A172 (cell line): Measurements from ENCODE around the gene LTC4S. TPM values are rescaled to one million over a fixed set of nuclear protein-coding genes. Genes with fewer than 3 reads are reported as not detected.
"Not testable (repeated sequence)": the region's sequence is repeated elsewhere in the genome, so short reads cannot be mapped to it uniquely, and the experiment has no call there.

Experiments used
- DNase-seq: peaks from one replicate; pipeline ENCODE4 v3.0.0-alpha.2; 2015; ENCODE audit warnings: low spot score
- total RNA-seq: library from RNA; depleted of rRNA; stranded (reverse); fragments of >200 nt; shearing (Covaris generic); gene quantifications from 2 replicates; pipeline ENCODE4 v1.2.3, GENCODE V29; 2014

The LTC4S gene
- total RNA-seq, 1 experiment from 2014 or later, result 8.6 TPM

- DNase-seq, result no peak
Observed at GRCh38 chr5:179769271-179769670, 24.5 kb upstream of the LTC4S start.

GRCh38 chr5:179769796-179770195, 24.0 kb upstream of the LTC4S start:
- DNase-seq, result no peak

- DNase-seq, result no peak
Observed at GRCh38 chr5:179771311-179771895, 22.4 kb upstream of the LTC4S start.

- DNase-seq, result no peak
Observed at GRCh38 chr5:179772351-179772750, 21.4 kb upstream of the LTC4S start.

GRCh38 chr5:179773686-179774040, 20.1 kb upstream of the LTC4S start:
- no peak for DNase-seq

- DNase-seq, result no peak
Observed at GRCh38 chr5:179774442-179774841, 19.3 kb upstream of the LTC4S start.

GRCh38 chr5:179776411-179776938, 17.3 kb upstream of the LTC4S start:
- DNase-seq, result no peak

GRCh38 chr5:179777456-179777855, 16.3 kb upstream of the LTC4S start:
- DNase-seq, result no peak

GRCh38 chr5:179777909-179778308, 15.9 kb upstream of the LTC4S start:
- DNase-seq, result no peak

- no peak for DNase-seq
Observed at GRCh38 chr5:179778591-179778990, 15.2 kb upstream of the LTC4S start.

GRCh38 chr5:179779826-179780225, 14.0 kb upstream of the LTC4S start:
- no peak for DNase-seq

- no peak for DNase-seq
Observed at GRCh38 chr5:179780362-179780761, 13.4 kb upstream of the LTC4S start.

GRCh38 chr5:179781846-179782245, 11.9 kb upstream of the LTC4S start:
- DNase-seq, result no peak

- DNase-seq, result no peak
Observed at GRCh38 chr5:179783128-179783527, 10.7 kb upstream of the LTC4S start.

GRCh38 chr5:179786861-179787260, 6.9 kb upstream of the LTC4S start:
- DNase-seq, result no peak

- no peak for DNase-seq
Observed at GRCh38 chr5:179788193-179788854, 5.5 kb upstream of the LTC4S start.

GRCh38 chr5:179789278-179789677, 4.5 kb upstream of the LTC4S start:
- not testable (repeated sequence) for DNase-seq

- DNase-seq, result no peak
Observed at GRCh38 chr5:179791881-179792611, 1.7 kb upstream of the LTC4S start.

- DNase-seq, result no peak
Observed at GRCh38 chr5:179792612-179793467, 946 bp upstream of the LTC4S start.

- DNase-seq, result no peak
Observed at GRCh38 chr5:179794171-179794570, 385 bp downstream of the LTC4S start.

GRCh38 chr5:179794575-179794974, 789 bp downstream of the LTC4S start:
- no peak for DNase-seq
